Mucosa of stomach (tissue), 1 donor: ENCODE results near the gene LGALSL.

ENCODE experiments used
- H3K27me3 ChIP-seq: one replicate; pipeline ENCODE4 v1.7.0; 2013; ENCODE audit warnings: mild to moderate bottlenecking, low read length; ENCODE audit not compliant: control insufficient read depth, insufficient read depth
- H3K36me3 ChIP-seq: one replicate; pipeline ENCODE4 v1.7.0; 2013; ENCODE audit warnings: low read length; ENCODE audit not compliant: control insufficient read depth, insufficient read depth
- H3K4me1 ChIP-seq: one replicate; pipeline ENCODE4 v1.7.0; 2013; ENCODE audit warnings: mild to moderate bottlenecking, low read length; ENCODE audit not compliant: control insufficient read depth, insufficient read depth
- H3K4me3 ChIP-seq: one replicate; pipeline ENCODE4 v1.7.0; 2013; ENCODE audit warnings: low read length
- H3K9ac ChIP-seq: one replicate; pipeline ENCODE4 v1.7.0; 2013; ENCODE audit warnings: mild to moderate bottlenecking, low read length, moderate library complexity
- H3K9me3 ChIP-seq: one replicate; pipeline ENCODE4 v1.7.0; 2013; ENCODE audit warnings: mild to moderate bottlenecking, low read length, moderate library complexity; ENCODE audit not compliant: control insufficient read depth
- donor health status: Pancreatic carcinoma.

Gene LGALSL

DNA sequence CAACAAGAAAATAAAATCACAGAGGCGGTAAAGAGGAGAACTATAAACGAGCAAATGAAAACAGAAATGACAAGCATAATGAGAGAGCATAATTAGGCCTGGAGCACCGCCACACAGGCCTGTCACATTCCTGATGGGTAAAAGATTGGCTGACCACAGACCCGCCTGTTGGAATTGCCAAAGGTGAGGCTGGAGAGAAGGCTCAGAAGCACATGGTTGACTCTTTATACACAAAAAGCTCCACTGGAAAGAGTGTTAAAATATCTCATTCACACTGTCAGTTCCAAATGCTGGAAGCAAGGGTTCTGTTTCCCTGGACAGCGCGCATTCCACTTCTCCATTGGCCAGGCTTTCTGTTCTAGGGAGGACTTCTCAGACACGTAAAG lies 5.9 kb upstream of the LGALSL start:
- H3K27me3 ChIP-seq = no peaks in the 10 kb centered on the region
- H3K9me3 ChIP-seq = no peaks in the 10 kb centered on the region
- H3K36me3 ChIP-seq = no peaks in the 10 kb centered on the region
- peaks cover 4% of the 10 kb centered on the region for H3K4me1 ChIP-seq
- H3K4me3 ChIP-seq = no peak overlapping the region
- no peak overlapping the region for H3K9ac ChIP-seq

DNA sequence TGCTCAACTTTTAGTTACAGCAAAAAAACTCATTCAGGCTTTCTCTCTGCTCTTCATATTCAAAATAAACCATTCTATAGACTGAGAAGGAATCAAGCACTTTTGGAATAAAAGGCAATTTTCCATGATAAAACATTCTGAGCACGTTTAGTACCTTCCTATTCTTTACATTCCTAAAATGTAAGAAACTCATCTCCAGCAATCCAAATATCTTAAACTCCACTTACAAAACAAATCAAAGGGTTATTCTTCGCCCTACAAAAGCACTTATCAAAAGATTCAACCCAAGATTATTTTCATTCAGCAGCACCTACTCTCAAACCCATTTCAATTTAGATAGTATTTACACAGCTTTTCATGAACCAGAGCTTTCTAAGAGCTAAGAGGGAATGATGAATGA lies 2.9 kb upstream of the LGALSL start:
- Histone ChIP-seq H3K9me3 (no peaks in the 10 kb centered on the region), H3K4me1 (peaks cover 16% of the 10 kb centered on the region), H3K9ac (no peak overlapping the region), H3K4me3 (no peak overlapping the region), H3K27me3 (no peaks in the 10 kb centered on the region), H3K36me3 (no peaks in the 10 kb centered on the region)

DNA sequence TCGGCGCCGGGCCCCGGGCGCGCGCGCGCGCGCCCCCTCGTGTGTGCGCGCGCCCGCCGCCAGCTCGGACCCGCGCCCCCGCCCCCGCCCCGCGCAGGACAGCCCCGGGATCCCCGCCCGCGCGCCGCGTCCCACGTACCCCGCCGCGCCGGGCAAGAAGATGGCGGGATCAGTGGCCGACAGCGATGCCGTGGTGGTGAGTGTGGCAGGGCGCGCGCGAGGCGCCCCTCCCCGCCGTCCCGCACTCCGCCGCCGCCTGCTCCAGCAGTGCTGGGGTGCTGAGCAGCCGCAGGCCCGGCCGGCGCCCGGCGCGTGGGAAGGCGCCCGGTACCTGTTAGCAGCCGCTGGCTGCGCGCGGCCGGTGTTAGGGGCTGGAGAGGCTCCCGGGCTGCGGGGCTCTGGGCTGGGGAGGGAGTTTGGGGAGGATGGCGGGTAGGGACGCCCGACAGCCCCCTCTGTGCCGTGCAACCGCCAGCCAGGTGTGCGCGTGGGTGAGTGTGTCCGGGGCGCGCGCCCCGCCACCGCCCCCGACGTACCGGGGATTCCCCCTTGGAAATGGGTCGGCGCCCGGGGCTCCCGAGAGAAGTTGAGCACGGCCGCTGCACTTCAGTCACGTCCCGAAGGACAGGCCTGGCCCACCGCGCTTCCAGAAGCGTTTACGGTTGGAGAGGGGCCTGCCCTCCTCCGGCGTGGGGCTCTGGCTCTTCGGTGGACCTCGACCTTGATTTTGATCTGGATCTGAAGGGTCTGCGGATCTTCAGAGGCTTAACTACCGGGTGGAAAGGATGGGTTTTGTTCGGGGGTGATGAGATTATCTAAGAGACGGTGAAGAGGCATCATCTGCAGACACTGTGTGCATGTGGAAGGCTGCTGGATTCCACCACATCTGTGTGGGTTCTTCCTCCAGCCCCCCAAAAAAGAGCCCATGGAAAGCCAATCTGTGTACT lies 697 bp downstream of the LGALSL start:
- peaks cover 16% of the 10 kb centered on the region for H3K4me1 ChIP-seq
- H3K4me3 ChIP-seq = peak overlapping the region; percentile 57
- H3K9me3 ChIP-seq = no peaks in the 10 kb centered on the region
- H3K27me3 ChIP-seq = no peaks in the 10 kb centered on the region
- peak overlapping the region; percentile 76 for H3K9ac ChIP-seq
- H3K36me3 ChIP-seq = no peaks in the 10 kb centered on the region

DNA sequence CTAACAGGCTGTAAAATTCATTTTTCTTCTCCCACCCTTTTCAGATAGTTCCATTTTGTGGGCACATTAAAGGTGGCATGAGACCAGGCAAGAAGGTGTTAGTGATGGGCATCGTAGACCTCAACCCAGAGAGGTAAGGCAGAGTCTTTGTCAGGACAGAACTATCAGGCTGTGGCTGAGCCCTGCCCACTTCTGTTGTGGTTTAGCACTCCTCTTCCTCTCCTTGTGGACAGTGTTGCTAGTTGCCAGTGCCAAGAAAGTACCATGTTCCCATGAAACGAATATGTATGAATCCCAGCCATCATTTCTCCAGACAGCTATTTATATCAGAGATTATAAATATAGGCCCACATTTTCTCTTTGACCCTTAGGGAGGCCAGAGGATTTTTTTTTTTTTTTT lies 1.6 kb downstream of the LGALSL start:
- H3K27me3 ChIP-seq = no peaks in the 10 kb centered on the region
- no peaks in the 10 kb centered on the region for H3K36me3 ChIP-seq
- peak overlapping the region; percentile 57 for H3K4me3 ChIP-seq
- H3K9me3 ChIP-seq = no peaks in the 10 kb centered on the region
- peaks cover 16% of the 10 kb centered on the region for H3K4me1 ChIP-seq
- peak overlapping the region; percentile 76 for H3K9ac ChIP-seq

DNA sequence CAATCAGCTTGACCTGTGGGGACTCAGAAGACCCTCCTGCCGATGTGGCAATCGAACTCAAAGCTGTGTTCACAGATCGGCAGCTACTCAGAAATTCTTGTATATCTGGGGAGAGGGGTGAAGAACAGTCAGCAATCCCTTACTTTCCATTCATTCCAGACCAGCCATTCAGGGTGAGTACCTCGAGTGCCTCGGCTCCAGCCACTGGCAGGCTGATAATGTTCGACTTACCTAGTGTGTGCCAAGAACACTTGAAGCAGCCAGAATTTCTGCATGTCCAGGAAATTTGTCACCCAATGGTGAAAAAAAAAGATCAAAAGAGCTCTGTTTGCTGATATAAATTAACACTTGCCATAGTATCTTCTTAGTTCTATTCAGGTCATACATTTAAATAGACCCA lies 2.3 kb downstream of the LGALSL start:
- Histone ChIP-seq H3K36me3 (no peaks in the 10 kb centered on the region), H3K27me3 (no peaks in the 10 kb centered on the region), H3K4me3 (no peak overlapping the region), H3K9me3 (no peaks in the 10 kb centered on the region), H3K4me1 (peaks cover 16% of the 10 kb centered on the region), H3K9ac (no peak overlapping the region)

DNA sequence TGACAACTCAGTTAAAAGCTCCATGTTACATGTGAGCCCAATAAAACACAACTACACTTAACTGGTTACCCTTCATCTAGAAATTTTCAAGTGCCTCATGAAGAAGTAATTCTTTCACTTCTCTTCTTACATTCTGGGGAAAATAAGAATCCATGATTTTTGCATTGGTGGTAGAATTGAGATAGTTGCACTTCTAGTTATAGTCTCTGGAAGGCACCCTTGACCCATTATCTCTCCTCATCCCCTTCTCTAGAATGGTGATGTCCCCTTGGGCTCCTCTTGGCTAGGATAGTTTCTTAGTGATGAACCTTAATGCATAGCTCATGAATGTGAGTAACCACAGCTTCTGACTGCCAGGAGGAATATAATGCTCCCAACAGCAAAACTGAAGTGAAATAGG lies 3.6 kb downstream of the LGALSL start:
- Histone ChIP-seq H3K9ac (no peak overlapping the region), H3K4me1 (peaks cover 16% of the 10 kb centered on the region), H3K4me3 (no peak overlapping the region), H3K9me3 (no peaks in the 10 kb centered on the region), H3K27me3 (no peaks in the 10 kb centered on the region), H3K36me3 (no peaks in the 10 kb centered on the region)

DNA sequence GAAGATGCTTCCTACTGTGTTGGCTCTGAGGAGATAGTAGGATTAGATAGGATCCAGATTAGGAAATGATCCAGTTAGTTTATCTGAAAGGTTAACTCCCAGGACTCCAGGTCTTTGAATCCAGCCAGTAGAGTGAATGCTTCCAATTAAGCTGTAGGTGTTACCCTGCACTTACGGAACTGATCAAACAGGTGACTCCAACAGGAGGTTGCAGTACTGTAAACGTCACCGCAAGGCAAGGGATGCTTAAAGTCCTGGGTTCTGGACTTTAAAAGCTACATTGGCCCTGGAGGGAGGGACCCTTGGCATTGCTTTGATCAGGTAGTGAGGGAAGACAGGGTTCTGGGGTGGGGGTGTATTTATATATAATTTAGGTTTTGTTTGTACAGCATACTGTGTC lies 5.6 kb downstream of the LGALSL start:
- Histone ChIP-seq H3K36me3 (no peaks in the 10 kb centered on the region), H3K9ac (no peak overlapping the region), H3K27me3 (no peaks in the 10 kb centered on the region), H3K9me3 (no peaks in the 10 kb centered on the region), H3K4me3 (no peak overlapping the region), H3K4me1 (peaks cover 7% of the 10 kb centered on the region)

DNA sequence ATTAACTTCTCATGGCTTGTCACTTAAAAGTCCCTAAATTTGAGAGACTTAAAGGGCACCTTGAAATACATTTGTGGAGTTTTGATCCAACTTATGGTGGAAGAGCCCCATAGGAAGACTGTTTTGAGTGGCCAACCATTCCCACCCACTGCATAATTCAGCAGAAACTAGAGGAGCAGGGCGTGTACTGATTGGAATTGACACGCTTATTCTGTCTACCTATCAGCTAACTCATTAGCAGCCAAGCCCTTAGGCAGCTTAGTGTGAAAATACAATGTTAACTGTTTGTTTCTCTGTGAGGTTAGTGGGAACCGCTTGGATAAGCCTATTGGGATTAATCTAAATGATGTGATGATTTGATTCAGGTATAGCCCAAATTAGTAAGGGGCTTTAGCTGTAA lies 6.4 kb downstream of the LGALSL start:
- Histone ChIP-seq H3K9ac (no peak overlapping the region), H3K27me3 (no peaks in the 10 kb centered on the region), H3K36me3 (no peaks in the 10 kb centered on the region), H3K4me1 (peaks cover 2% of the 10 kb centered on the region), H3K9me3 (no peaks in the 10 kb centered on the region), H3K4me3 (no peak overlapping the region)

DNA sequence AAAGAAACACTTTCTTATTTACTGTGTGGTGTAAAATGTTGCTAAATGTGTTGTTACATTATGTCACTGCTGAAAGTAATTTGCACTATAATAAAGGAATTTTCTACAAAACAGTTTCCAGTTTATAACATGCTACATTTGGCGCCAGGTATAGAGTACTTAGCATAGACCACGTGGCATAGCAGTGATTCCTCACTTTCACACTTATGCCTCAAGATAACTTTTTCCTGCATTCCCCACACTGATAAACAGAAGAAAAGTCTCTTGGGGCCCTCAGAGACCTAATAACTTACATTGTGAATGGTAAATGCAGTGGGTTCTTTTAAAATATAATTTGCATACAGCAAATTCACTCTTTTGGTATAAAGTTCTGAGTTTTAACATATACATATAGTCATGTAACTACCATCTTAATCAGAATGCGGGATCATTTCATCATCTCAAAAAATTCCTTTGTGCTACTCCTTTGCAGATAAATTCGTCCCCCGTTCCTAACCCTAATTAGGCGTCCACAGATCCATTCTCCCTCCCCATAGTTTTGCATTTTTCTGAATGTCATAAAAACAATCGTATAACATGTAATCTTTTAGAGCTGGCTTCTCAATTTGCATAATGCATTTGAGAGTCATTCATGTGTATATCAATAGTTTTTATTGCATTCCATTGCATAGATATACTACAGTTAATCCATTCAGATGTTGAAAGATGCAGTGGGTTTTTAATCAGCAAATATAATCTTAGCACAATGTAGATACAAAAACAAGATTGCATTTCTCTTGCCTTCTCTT lies 7.5 kb downstream of the LGALSL start:
- Histone ChIP-seq H3K9ac (no peak overlapping the region), H3K4me1 (no peaks in the 10 kb centered on the region), H3K9me3 (no peaks in the 10 kb centered on the region), H3K36me3 (no peaks in the 10 kb centered on the region), H3K27me3 (no peaks in the 10 kb centered on the region), H3K4me3 (no peak overlapping the region)

DNA sequence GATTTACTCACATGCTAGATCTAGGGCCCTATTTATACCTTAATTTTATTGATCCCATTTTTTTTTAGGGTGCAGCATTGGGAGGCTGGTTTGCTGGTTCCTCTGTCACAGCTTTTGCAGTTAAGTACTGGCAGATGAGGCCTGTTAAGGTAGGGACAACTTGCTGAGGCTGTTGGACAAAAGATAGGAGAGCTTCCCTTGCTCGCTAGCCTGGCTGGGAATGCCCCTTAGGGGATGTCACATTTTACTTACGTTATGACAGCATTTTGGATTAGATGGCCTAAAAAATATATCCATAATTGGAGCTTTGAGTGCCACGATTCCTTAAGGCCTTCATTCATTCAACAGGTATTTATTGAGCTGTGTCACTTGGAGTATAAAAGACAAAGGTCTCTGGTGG lies 8.2 kb downstream of the LGALSL start:
- Histone ChIP-seq H3K9me3 (no peaks in the 10 kb centered on the region), H3K9ac (no peak overlapping the region), H3K4me1 (peaks cover 6% of the 10 kb centered on the region), H3K36me3 (no peaks in the 10 kb centered on the region), H3K27me3 (no peaks in the 10 kb centered on the region), H3K4me3 (no peak overlapping the region)

DNA sequence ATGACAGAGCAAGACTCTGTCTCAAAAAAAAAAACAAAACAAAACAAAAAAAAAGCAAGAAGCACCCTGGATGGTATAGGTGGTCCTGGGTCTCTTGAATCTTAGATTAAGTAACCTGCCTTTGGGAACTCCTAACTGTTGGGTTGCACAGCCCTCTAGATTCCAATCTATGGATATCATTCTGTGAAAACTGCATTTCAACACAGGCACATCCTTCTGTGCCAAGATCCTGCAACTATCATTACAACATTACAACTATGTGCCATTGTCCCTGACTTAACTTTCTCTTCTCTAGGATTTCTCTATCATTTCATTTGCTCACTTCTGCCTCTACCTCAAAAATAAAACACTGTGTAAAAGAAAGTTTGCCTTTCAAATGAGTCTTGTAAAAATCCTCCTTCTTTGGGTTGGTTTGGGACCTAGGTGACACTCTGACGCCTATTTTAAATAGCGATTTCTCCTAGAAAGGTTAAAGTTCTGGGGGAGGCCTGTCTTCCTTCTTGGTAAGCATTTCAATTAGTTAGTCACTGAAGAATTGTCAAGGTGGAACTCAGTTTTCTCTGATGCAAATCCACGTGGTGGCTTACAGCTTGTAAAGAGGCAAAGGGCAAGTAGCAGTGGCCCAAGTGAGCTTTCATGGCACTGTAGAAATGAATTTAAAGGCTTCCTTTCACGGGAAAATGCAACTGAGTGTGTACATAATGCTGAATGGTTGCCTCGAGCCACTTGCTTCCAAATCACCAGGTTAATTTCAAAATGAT lies 9.2 kb downstream of the LGALSL start:
- H3K4me3 ChIP-seq = no peak overlapping the region
- no peaks in the 10 kb centered on the region for H3K36me3 ChIP-seq
- no peak overlapping the region for H3K9ac ChIP-seq
- H3K27me3 ChIP-seq = no peaks in the 10 kb centered on the region
- H3K9me3 ChIP-seq = no peaks in the 10 kb centered on the region
- H3K4me1 ChIP-seq = peaks cover 6% of the 10 kb centered on the region

DNA sequence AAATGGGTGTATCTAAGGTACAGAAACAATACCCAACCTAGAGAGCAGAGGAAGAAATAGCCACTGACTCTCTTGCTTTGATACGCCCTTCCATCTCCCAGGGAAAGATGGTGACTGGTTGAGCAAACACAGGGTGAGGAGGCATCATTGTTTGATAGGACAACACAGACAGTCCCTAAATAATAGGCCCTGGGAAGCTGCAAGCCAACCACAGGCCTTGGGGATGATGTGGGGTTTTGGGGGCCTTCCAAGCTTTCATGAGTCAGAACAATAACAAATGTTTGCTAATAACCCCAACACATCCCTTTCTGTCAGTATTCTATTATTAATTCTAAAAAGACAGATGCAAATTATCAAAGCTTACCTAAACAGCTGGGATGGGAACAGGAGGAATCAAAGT lies 9.8 kb downstream of the LGALSL start:
- Histone ChIP-seq H3K27me3 (no peaks in the 10 kb centered on the region), H3K36me3 (no peaks in the 10 kb centered on the region), H3K4me1 (peaks cover 6% of the 10 kb centered on the region), H3K9ac (no peak overlapping the region), H3K9me3 (no peaks in the 10 kb centered on the region), H3K4me3 (no peak overlapping the region)
